Tibial nerve (tissue), 4 donors: Measurements from ENCODE around the gene POLD4. TPM values are rescaled to one million over a fixed set of nuclear protein-coding genes. Genes with fewer than 3 reads are reported as not detected.

Experiments
- DNase-seq, 2 donors: peaks; one replicate each; pipeline ENCODE4 v3.0.0-alpha.2; 2019; ENCODE audit warnings: low spot score in 2 of 2
- H3K27ac ChIP-seq, 4 donors: fragments of 200-600 bp; sonication (generic) in 3 of 4; one replicate each; pipeline ENCODE4 v1.5.1; 2017 to 2019; ENCODE audit warnings: mild to moderate bottlenecking in 1 of 4
- H3K27me3 ChIP-seq, 2 donors: fragments of 200-600 bp; sonication (generic) in 1 of 2; one replicate each; pipeline versions ENCODE4 v1.5.1 to v1.6.0; 2017 to 2019
- H3K36me3 ChIP-seq, 3 donors: fragments of 200-600 bp; sonication (generic); one replicate each; pipeline ENCODE4 v1.5.1; 2018 to 2019
- H3K4me1 ChIP-seq, 4 donors: fragments of 200-600 bp; sonication (generic) in 3 of 4; one replicate each; pipeline ENCODE4 v1.5.1; 2017 to 2019
- H3K4me3 ChIP-seq, 4 donors: fragments of 200-600 bp; sonication (generic) in 3 of 4; one replicate each; pipeline ENCODE4 v1.5.1; 2017 to 2019; ENCODE audit warnings: mild to moderate bottlenecking in 1 of 4, moderate library complexity in 1 of 4
- H3K9me3 ChIP-seq, 4 donors: fragments of 200-600 bp; sonication (generic) in 3 of 4; one replicate each; pipeline ENCODE4 v1.5.1; 2017 to 2019
- CTCF ChIP-seq, 5 experiments: fragments of 200-600 bp in 3 of 5; fragments of 450-650 bp in 2 of 5; sonication (generic) in 3 of 5; IDR thresholded peaks; one replicate each; pipeline ENCODE4 v1.5.1; 2016 to 2019; ENCODE audit warnings: antibody characterized with exemption in 5 of 5, mild to moderate bottlenecking in 3 of 5, moderate library complexity in 2 of 5
- EP300 ChIP-seq, 2 donors: sonication (generic); formaldehyde crosslinking; IDR thresholded peaks; one replicate each; pipeline ENCODE4 v1.6.1; 2017; ENCODE audit warnings: antibody characterized with exemption in 2 of 2, mild to moderate bottlenecking in 1 of 2
- POLR2A ChIP-seq, 2 donors: fragments of 450-650 bp; IDR thresholded peaks; one replicate each; pipeline ENCODE4 v1.6.1; 2017; ENCODE audit warnings: antibody characterized with exemption in 2 of 2, mild to moderate bottlenecking in 2 of 2, moderate library complexity in 2 of 2
- WGBS, 2 donors: methylation state at CpG; one replicate each; pipeline ENCODE4 v1.1.5; 2018; 5-methylcytosine and 5-hydroxymethylcytosine counted together
- total RNA-seq, 4 donors: library from RNA; depleted of rRNA; stranded (reverse); fragments of >200 nt; gene quantifications; one replicate each; pipeline ENCODE4 v1.1.0, GENCODE V29; 2016

POLD4 gene
- total RNA-seq, 4 donors from 2014 or later, result 70.8 to 154 (median 88.5) TPM

DNA sequence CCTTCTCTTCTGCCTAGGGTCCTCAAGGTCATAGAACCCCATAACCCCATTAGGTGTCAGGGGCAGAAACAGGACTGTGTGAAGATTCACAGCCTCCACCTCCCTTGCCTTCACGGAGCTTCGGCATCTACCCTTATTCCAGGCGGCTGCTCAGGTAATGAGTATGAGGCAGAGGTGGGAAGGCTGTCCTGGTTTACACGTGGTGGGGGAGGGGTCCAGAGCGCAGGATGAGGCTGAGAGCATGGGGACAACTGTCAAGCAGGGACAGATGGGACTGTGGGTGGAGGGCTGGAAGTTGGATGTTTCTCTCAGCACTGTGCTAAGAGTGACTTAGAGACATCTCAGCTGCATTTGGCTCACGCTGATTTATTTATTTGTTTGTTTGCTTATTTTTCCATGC, 34.2 kb upstream of the POLD4 start:
- no peak for TF ChIP-seq POLR2A (IDR thresholded peaks at IDR 0.05)
- TF ChIP-seq EP300 (IDR thresholded peaks at IDR 0.05), result no peak
- no peak for TF ChIP-seq CTCF (IDR thresholded peaks at IDR 0.05)
- no peaks in the 10 kb centered on the region for H3K27me3 ChIP-seq
- peaks cover 0 to 35% (median 15%) of the 10 kb centered on the region in 4 donors for H3K4me1 ChIP-seq
- H3K9me3 ChIP-seq, result no peaks in the 10 kb centered on the region
- no peak overlapping the region for H3K27ac ChIP-seq
- WGBS, 2 donors, result 53 to 62% methylated on average over 6 of the region's 6 CpGs
- no peaks in the 10 kb centered on the region for H3K36me3 ChIP-seq
- no peak for DNase-seq
- H3K4me3 ChIP-seq, result no peak overlapping the region

- no peak for DNase-seq
- Histone ChIP-seq H3K36me3 (no peaks in the 10 kb centered on the region), H3K9me3 (no peaks in the 10 kb centered on the region), H3K4me3 (no peak overlapping the region), H3K27ac (no peak overlapping the region), H3K4me1 (peaks cover 0 to 37% (median 15%) of the 10 kb centered on the region in 4 donors), H3K27me3 (no peaks in the 10 kb centered on the region)
- TF ChIP-seq EP300 (IDR thresholded peaks at IDR 0.05), result no peak
- no peak for TF ChIP-seq POLR2A (IDR thresholded peaks at IDR 0.05)
- no peak for TF ChIP-seq CTCF (IDR thresholded peaks at IDR 0.05)
- WGBS, 2 donors, result 32 to 38% methylated on average over 4 to 9 of the region's 9 CpGs
These were observed 33.7 kb upstream of the POLD4 start for GRCh38 chr11:67387069-67387468.

DNA sequence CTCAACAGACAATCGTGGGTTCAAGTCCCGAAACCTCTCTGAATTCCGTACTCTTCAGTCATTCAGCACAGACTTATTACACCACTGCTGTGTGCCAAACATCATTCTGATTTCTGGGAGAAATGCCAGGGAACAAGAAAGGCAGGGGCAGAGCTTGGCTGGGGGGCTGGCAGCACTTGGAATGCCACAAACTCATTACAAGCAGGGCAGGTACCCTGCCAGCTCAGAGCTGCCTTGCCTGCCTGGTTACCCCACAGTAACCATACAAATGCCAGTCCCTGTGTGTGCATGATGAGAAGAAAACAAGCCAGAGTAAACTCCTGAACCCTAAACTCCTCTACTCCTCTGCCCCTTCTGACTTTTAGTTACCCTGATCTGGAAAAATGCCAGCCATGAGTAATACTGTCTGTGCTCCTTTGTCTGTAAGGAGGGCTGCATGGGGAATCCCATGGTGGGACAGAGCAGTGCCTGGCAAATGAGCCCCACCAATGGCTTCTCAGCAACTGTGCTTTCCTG, 31.6 kb upstream of the POLD4 start:
- Histone ChIP-seq H3K27me3 (no peaks in the 10 kb centered on the region), H3K4me3 (no peak overlapping the region), H3K9me3 (no peaks in the 10 kb centered on the region), H3K27ac (peak overlapping the region in 2 of 4 donors; percentile 12 to 63), H3K36me3 (no peaks in the 10 kb centered on the region), H3K4me1 (peaks cover 0 to 28% (median 8%) of the 10 kb centered on the region in 4 donors)
- WGBS, 2 donors, result 35 to 52% methylated on average over 3 of the region's 3 CpGs
- TF ChIP-seq POLR2A (IDR thresholded peaks at IDR 0.05), result no peak
- no peak for TF ChIP-seq CTCF (IDR thresholded peaks at IDR 0.05)
- peak in 1 of 2 donors; percentile 20 for TF ChIP-seq EP300 (IDR thresholded peaks at IDR 0.05)
- DNase-seq, result no peak

DNA sequence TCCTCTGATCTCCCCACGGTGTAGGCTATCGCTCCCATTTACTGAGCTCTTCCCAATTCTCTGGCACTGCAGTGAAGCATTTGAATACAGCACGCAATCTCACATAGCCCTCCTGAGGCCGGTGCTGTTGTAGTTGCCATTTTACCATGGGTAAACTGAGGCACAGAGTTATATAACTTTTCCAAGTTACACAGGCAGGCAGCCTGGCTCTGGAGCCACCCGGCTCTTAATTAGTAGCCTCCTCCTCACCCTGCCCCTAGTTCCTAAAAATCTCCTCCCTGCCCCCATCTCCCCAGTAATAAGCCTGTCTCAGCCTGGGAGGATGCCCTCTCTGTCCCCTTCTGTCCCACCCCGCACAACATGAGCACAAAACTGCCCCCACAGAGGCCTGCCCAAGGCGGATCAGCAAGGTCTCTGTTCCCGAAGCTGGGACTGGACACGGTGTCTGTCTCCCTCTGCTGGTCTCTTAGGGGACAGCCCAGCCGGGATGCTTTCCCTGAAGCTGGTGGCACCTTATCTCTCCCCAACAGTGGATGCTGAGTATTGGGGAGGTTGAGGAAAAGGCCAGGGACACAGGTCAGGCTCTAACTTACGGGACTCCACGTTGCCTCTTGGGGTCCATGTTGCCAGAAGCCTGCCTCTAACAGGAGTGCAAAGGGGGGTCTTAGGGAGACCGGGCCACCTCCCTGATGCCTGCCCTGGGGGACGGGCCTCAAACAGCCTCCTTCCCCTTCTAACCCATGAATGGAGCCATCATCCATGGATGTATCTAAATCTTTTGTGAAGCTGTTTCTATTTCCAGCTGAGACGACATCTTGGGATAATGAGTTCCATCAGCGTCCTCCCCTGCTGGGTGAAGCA, 29.2 kb upstream of the POLD4 start:
- Histone ChIP-seq H3K36me3 (no peaks in the 10 kb centered on the region), H3K4me3 (no peak overlapping the region), H3K9me3 (no peaks in the 10 kb centered on the region), H3K27ac (peak overlapping the region in 1 of 4 donors; percentile 13), H3K4me1 (peaks cover 0 to 41% (median 8%) of the 10 kb centered on the region in 4 donors), H3K27me3 (no peaks in the 10 kb centered on the region)
- TF ChIP-seq CTCF (IDR thresholded peaks at IDR 0.05) (peak; percentile 92 to 99 (median 97)), POLR2A (IDR thresholded peaks at IDR 0.05) (no peak), EP300 (IDR thresholded peaks at IDR 0.05) (peak in 1 of 2 donors; percentile 37)
- 36 to 39% methylated on average over 16 of the region's 16 CpGs for WGBS, 2 donors
- peak; percentile 74 to 86 for DNase-seq
